HCT116 (cell line): ENCODE data around the gene LRPPRC. TPM values are rescaled to one million over a fixed set of nuclear protein-coding genes. Genes with fewer than 3 reads are reported as not detected.

Experiments
- ATAC-seq: fragments of 200-7000 bp; cut with Tn5 transposase; 2 replicates; pipeline ENCODE4 v1.9.1; 2020; ENCODE audit warnings: mild to moderate bottlenecking, moderate library complexity
- BruUV-seq: library from RNA; stranded (reverse); fragments of 400-500 nt; replicated peaks from 2 replicates; lab custom pipeline; 2021; lab: Mats Ljungman, UMichigan
- CTCF ChIA-PET: fragments of 300-600 bp; sonication (Branson Sonifier 250); formaldehyde crosslinking; loops from one replicate; lab custom pipeline; 2021; ENCODE audit warnings: antibody characterized with exemption; lab: Charles Lee
- POLR2A ChIA-PET: fragments of 300-600, 350-600 bp; sonication (Branson Sonifier 250); formaldehyde crosslinking; loops from one replicate; lab custom pipeline; 2021; ENCODE audit warnings: antibody characterized with exemption; lab: Charles Lee
- RAD21 ChIA-PET, 2 experiments: fragments of 300-600 bp; sonication (Branson Sonifier 250); formaldehyde crosslinking; loops; one replicate each; lab custom pipeline; 2023; ENCODE audit warnings: low total read pairs in 2 of 2; ENCODE audit not compliant: uncharacterized antibody in 2 of 2, unreplicated experiment in 2 of 2, low non-redundant PET in 1 of 2; lab: Charles Lee
- DNase-seq: peaks from one replicate; pipeline ENCODE4 v3.0.0-alpha.2; 2010; ENCODE audit warnings: low read depth, low spot score
- H2AFZ ChIP-seq: fragments of 200-600 bp; shearing (Covaris generic), sonication (generic); 2 replicates; pipeline ENCODE4 v1.6.1; 2017; ENCODE audit warnings: low read depth, mixed run types, mixed read lengths, antibody characterized with exemption, low read length; ENCODE audit not compliant: poor library complexity, severe bottlenecking
- H3K27ac ChIP-seq: 2 replicates; pipeline ENCODE4 v1.5.1; 2012; ENCODE audit warnings: low read depth, low read length
- H3K27me3 ChIP-seq: fragments of 200-600 bp; sonication (generic); 2 replicates; pipeline ENCODE4 v1.6.1; 2016; ENCODE audit warnings: mixed run types, low read length, mixed read lengths; ENCODE audit not compliant: insufficient read depth
- H3K36me3 ChIP-seq, 2 experiments: fragments of 200-500 bp in 1 of 2; fragments of 200-600 bp in 1 of 2; sonication (Bioruptor generic) in 1 of 2; sonication (generic) in 1 of 2; 2 replicates each; pipeline versions ENCODE4 v1.5.1 to v1.6.1; 2014 to 2016; ENCODE audit warnings: low read length in 2 of 2, inconsistent platforms in 1 of 2, mixed read lengths in 1 of 2, mixed run types in 1 of 2; ENCODE audit not compliant: insufficient read depth in 2 of 2, control insufficient read depth in 1 of 2
- H3K4me1 ChIP-seq, 2 experiments: fragments of 200-600 bp in 1 of 2; sonication (generic) in 1 of 2; 2 replicates each; pipeline versions ENCODE4 v1.5.1 to v1.6.1; 2012 to 2017; ENCODE audit warnings: low read length in 2 of 2, inconsistent platforms in 1 of 2, mild to moderate bottlenecking in 1 of 2, mixed read lengths in 1 of 2, mixed run types in 1 of 2, moderate library complexity in 1 of 2; ENCODE audit not compliant: insufficient read depth in 2 of 2, control insufficient read depth in 1 of 2
- H3K4me2 ChIP-seq: fragments of 200-600 bp; sonication (generic); 2 replicates; pipeline ENCODE4 v1.6.1; 2017; ENCODE audit warnings: mixed run types, low read length, mixed read lengths
- H3K4me3 ChIP-seq, 2 experiments: fragments of 200-600 bp in 1 of 2; sonication (generic) in 1 of 2; replicated peaks in 1 of 2; 2 replicates each; pipeline ENCODE4 v1.5.1; 2011 to 2016; ENCODE audit warnings: low read length in 2 of 2, control low read depth in 1 of 2, low read depth in 1 of 2, mild to moderate bottlenecking in 1 of 2, mixed read lengths in 1 of 2, mixed run types in 1 of 2
- H3K79me2 ChIP-seq: fragments of 200-600 bp; sonication (generic); 2 replicates; pipeline ENCODE4 v1.6.1; 2017; ENCODE audit warnings: mild to moderate bottlenecking, mixed run types, low read length, moderate library complexity, mixed read lengths; ENCODE audit not compliant: insufficient read depth
- H3K9ac ChIP-seq: fragments of 200-600 bp; sonication (generic); 2 replicates; pipeline ENCODE4 v1.6.1; 2016; ENCODE audit warnings: low read length, mixed read lengths
- H3K9me2 ChIP-seq: fragments of 200-600 bp; sonication (generic), shearing (Covaris generic); 2 replicates; pipeline ENCODE4 v1.6.1; 2017; ENCODE audit warnings: mixed run types, mild to moderate bottlenecking, moderate library complexity; ENCODE audit not compliant: insufficient read depth
- H3K9me3 ChIP-seq, 2 experiments: fragments of 200-500 bp in 1 of 2; fragments of 200-600 bp in 1 of 2; sonication (Bioruptor generic) in 1 of 2; sonication (generic) in 1 of 2; 2 replicates each; pipeline ENCODE4 v1.6.1; 2014 to 2017; ENCODE audit warnings: low read length in 2 of 2, mixed read lengths in 2 of 2, inconsistent platforms in 1 of 2, low read depth in 1 of 2, mild to moderate bottlenecking in 1 of 2, mixed run types in 1 of 2, moderate library complexity in 1 of 2; ENCODE audit not compliant: control insufficient read depth in 1 of 2, insufficient read depth in 1 of 2
- H4K20me1 ChIP-seq: fragments of 200-600 bp; sonication (generic), shearing (Covaris generic); 2 replicates; pipeline ENCODE4 v1.6.1; 2017; ENCODE audit warnings: mixed run types, mild to moderate bottlenecking, moderate library complexity; ENCODE audit not compliant: insufficient read depth
- CBX3 ChIP-seq: IDR thresholded peaks from 2 replicates; pipeline ENCODE4 v1.6.1; 2012; ENCODE audit warnings: low read depth
- EGR1 ChIP-seq: IDR thresholded peaks from 2 replicates; pipeline ENCODE4 v1.6.1; 2012; ENCODE audit warnings: low read depth
- ELF1 ChIP-seq: IDR thresholded peaks from 2 replicates; pipeline ENCODE4 v1.6.1; 2012; ENCODE audit warnings: low read depth, borderline replicate concordance
- EZH2 ChIP-seq: fragments of 200-600 bp; sonication (generic); IDR thresholded peaks from 2 replicates; pipeline ENCODE4 v1.6.1; 2017; ENCODE audit warnings: antibody characterized with exemption, mixed run types
- EZH2phosphoT487 ChIP-seq: fragments of 200-600 bp; IDR thresholded peaks from 2 replicates; pipeline ENCODE4 v1.6.1; 2018; ENCODE audit warnings: antibody characterized with exemption, borderline replicate concordance
- MAX ChIP-seq: IDR thresholded peaks from 2 replicates; pipeline ENCODE4 v1.6.1; 2012
- RAD21 ChIP-seq: IDR thresholded peaks from 2 replicates; pipeline ENCODE4 v1.6.1; 2012; ENCODE audit warnings: low read depth, mild to moderate bottlenecking
- REST ChIP-seq: IDR thresholded peaks from 2 replicates; pipeline ENCODE4 v1.6.1; 2012; ENCODE audit warnings: low read depth
- SP1 ChIP-seq: IDR thresholded peaks from 2 replicates; pipeline ENCODE4 v1.6.1; 2012; ENCODE audit warnings: low read depth
- ZBTB33 ChIP-seq: IDR thresholded peaks from 2 replicates; pipeline ENCODE4 v1.6.1; 2011; ENCODE audit warnings: mild to moderate bottlenecking, low read length, moderate library complexity; ENCODE audit not compliant: insufficient replicate concordance; ENCODE audit errors: extremely low read depth
- ZFX ChIP-seq: fragments of 450-650 bp; IDR thresholded peaks from 2 replicates; pipeline ENCODE4 v1.6.1; 2017
- ZNF274 ChIP-seq: fragments of 200-500 bp; sonication (Bioruptor generic); IDR thresholded peaks from 2 replicates; pipeline ENCODE4 v1.6.1; 2014; ENCODE audit warnings: mild to moderate bottlenecking, low read depth, low read length, inconsistent platforms
- intact Hi-C: fragments of 100-400 bp; cut with micrococcal nuclease; formaldehyde crosslinking; loops from 2 replicates; pipeline ENCODE4 v1.10.0; 2022
- total RNA-seq: library from RNA; stranded (reverse); gene quantifications from one replicate; pipeline ENCODE4 v1.2.1, GENCODE V29; 2021; ENCODE audit not compliant: unreplicated experiment
- TF ChIP-seq, protein P1 (sequence below): IDR thresholded peaks from 2 replicates; pipeline ENCODE4 v1.6.1; 2012
- TF ChIP-seq, protein P2 (sequence below), 3 experiments: fragments of 200-600 bp in 1 of 3; sonication (generic) in 1 of 3; IDR thresholded peaks in 2 of 3; conservative IDR thresholded peaks in 1 of 3; 2 replicates each; pipeline ENCODE4 v1.5.1; 2012 to 2017; ENCODE audit warnings: low read depth in 2 of 3, low read length in 2 of 3, antibody characterized with exemption in 1 of 3, borderline replicate concordance in 1 of 3, control low read depth in 1 of 3, mild to moderate bottlenecking in 1 of 3, mixed read lengths in 1 of 3, mixed run types in 1 of 3, moderate library complexity in 1 of 3; ENCODE audit not compliant: insufficient read depth in 1 of 3

The LRPPRC gene
- total RNA-seq, 1 experiment from 2014 or later = 210 TPM

DNA sequence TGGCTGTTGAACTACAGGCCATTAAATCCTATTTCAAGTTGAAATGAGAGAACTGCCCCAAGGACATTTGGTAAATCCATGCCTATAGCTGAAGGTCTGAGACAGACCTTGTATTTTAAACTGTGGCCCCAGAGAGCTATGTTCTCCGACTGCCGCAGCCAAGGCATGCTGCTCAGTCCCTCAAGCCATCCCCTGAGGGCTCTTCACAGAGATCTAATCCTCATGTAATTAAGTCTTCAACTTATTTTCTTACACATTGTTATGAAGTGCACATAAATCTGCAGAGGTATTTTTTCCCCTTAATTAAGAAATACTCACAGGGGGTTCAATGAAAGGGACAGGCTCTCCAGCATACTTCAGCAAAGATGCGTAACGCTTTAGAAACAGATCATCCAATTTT is 106.4 kb downstream of the LRPPRC start:
- no TSS peak for BruUV-seq
- Histone ChIP-seq H3K4me1 (no peaks in the 10 kb centered on the region), H3K9me2 (no peaks in the 10 kb centered on the region), H3K79me2 (peaks cover 15% of the 10 kb centered on the region; the same call in 1 of the 2 replicates), H4K20me1 (0 out of 2 replicates have a peak, but pooled peaks cover 6% of the 10 kb centered on the region), H3K27ac (no peak overlapping the region), H3K27me3 (no peaks in the 10 kb centered on the region), H3K36me3 (peaks cover 53 to 74% of the 10 kb centered on the region in 2 experiments), H3K9me3 (no peaks in the 10 kb centered on the region), H3K4me3 (no peak overlapping the region), H3K9ac (no peak overlapping the region), H3K4me2 (no peak overlapping the region), H2AFZ (no peak overlapping the region)
- DNase-seq (no peak), ATAC-seq (no peak)
- intact Hi-C loops = no loop called here
- RAD21 ChIA-PET = no interaction called here
- TF ChIP-seq EZH2phosphoT487 = no peak
- TF ChIP-seq ELF1 = no peak
- TF ChIP-seq ZBTB33 = no peak
- TF ChIP-seq, protein P1, sequence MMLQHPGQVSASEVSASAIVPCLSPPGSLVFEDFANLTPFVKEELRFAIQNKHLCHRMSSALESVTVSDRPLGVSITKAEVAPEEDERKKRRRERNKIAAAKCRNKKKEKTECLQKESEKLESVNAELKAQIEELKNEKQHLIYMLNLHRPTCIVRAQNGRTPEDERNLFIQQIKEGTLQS = no peak
- TF ChIP-seq MAX = no peak
- TF ChIP-seq ZFX = no peak
- TF ChIP-seq ZNF274 = no peak
- TF ChIP-seq, protein P2, sequence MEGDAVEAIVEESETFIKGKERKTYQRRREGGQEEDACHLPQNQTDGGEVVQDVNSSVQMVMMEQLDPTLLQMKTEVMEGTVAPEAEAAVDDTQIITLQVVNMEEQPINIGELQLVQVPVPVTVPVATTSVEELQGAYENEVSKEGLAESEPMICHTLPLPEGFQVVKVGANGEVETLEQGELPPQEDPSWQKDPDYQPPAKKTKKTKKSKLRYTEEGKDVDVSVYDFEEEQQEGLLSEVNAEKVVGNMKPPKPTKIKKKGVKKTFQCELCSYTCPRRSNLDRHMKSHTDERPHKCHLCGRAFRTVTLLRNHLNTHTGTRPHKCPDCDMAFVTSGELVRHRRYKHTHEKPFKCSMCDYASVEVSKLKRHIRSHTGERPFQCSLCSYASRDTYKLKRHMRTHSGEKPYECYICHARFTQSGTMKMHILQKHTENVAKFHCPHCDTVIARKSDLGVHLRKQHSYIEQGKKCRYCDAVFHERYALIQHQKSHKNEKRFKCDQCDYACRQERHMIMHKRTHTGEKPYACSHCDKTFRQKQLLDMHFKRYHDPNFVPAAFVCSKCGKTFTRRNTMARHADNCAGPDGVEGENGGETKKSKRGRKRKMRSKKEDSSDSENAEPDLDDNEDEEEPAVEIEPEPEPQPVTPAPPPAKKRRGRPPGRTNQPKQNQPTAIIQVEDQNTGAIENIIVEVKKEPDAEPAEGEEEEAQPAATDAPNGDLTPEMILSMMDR (IDR thresholded peaks at IDR 0.05 in 2 of 3, conservative IDR thresholded peaks at IDR 0.05 in 1 of 3; ENCODE audit: borderline replicate concordance in 1 of 3, insufficient read depth in 1 of 3, low read depth in 2 of 3, low read length in 2 of 3) = no peak
- no peak for TF ChIP-seq EZH2
- TF ChIP-seq CBX3 = no peak
- TF ChIP-seq RAD21 = no peak
- TF ChIP-seq EGR1 = no peak
- no peak for TF ChIP-seq SP1
- TF ChIP-seq REST = no peak
- CTCF ChIA-PET = no interaction called here
- POLR2A ChIA-PET = no interaction called here
